Measurements from ENCODE around the gene TACC2. TPM values are rescaled to one million over a fixed set of nuclear protein-coding genes. Genes with fewer than 3 reads are reported as not detected.

TACC2 gene
- total RNA-seq, 1 donor from 2014 or later: 76.4 TPM

GRCh38 chr10:122277526-122278136 is 288.7 kb downstream of the TACC2 start:
- Histone ChIP-seq H3K4me3 (no peak overlapping the region), H3K27ac (no peak overlapping the region), H3K9me3 (no peaks in the 10 kb centered on the region), H3K4me1 (no peaks in the 10 kb centered on the region), H3K27me3 (no peaks in the 10 kb centered on the region), H3K36me3 (no peaks in the 10 kb centered on the region)
- intact Hi-C loops (cut with DNase I): no loop called here
- peak in 1 of 2 donors; percentile 58 for DNase-seq (ENCODE audit: extremely low spot score in 2 of 2)
- TF ChIP-seq CTCF (IDR thresholded peaks at IDR 0.05) (no peak), POLR2AphosphoS5 (IDR thresholded peaks at IDR 0.05; ENCODE audit: insufficient read depth in 1 of 2, low read depth in 1 of 2) (no peak), POLR2A (IDR thresholded peaks at IDR 0.05) (no peak)

- intact Hi-C loops (cut with DNase I): no loop called here
- no peak overlapping the region for H3K4me3 ChIP-seq
- DNase-seq (ENCODE audit: extremely low spot score in 2 of 2): no peak
Observed at GRCh38 chr10:122279725-122280141, 290.8 kb downstream of the TACC2 start.

GRCh38 chr10:122280156-122280555 is 291.2 kb downstream of the TACC2 start:
- no peaks in the 10 kb centered on the region for H3K36me3 ChIP-seq
- no peak overlapping the region for H3K27ac ChIP-seq
- H3K9me3 ChIP-seq: no peaks in the 10 kb centered on the region
- no peaks in the 10 kb centered on the region for H3K27me3 ChIP-seq
- intact Hi-C loops (cut with DNase I): no loop called here
- no peak for DNase-seq (ENCODE audit: extremely low spot score in 2 of 2)
- H3K4me1 ChIP-seq: no peaks in the 10 kb centered on the region
- H3K4me3 ChIP-seq: no peak overlapping the region
- TF ChIP-seq CTCF (IDR thresholded peaks at IDR 0.05) (no peak), POLR2A (IDR thresholded peaks at IDR 0.05) (no peak), POLR2AphosphoS5 (IDR thresholded peaks at IDR 0.05; ENCODE audit: insufficient read depth in 1 of 2, low read depth in 1 of 2) (no peak)

More at GRCh38 chr10:122279725-122280141, 290.8 kb downstream of the TACC2 start:
- H3K4me1 ChIP-seq: no peaks in the 10 kb centered on the region
- H3K27ac ChIP-seq: no peak overlapping the region
- TF ChIP-seq POLR2AphosphoS5 (IDR thresholded peaks at IDR 0.05; ENCODE audit: insufficient read depth in 1 of 2, low read depth in 1 of 2) (no peak), CTCF (IDR thresholded peaks at IDR 0.05) (no peak), POLR2A (IDR thresholded peaks at IDR 0.05) (no peak)
- no peaks in the 10 kb centered on the region for H3K9me3 ChIP-seq
- H3K27me3 ChIP-seq: no peaks in the 10 kb centered on the region
- H3K36me3 ChIP-seq: no peaks in the 10 kb centered on the region

- Histone ChIP-seq H3K27ac (no peak overlapping the region), H3K4me1 (no peaks in the 10 kb centered on the region), H3K36me3 (no peaks in the 10 kb centered on the region), H3K9me3 (no peaks in the 10 kb centered on the region), H3K4me3 (no peak overlapping the region), H3K27me3 (no peaks in the 10 kb centered on the region)
- no peak for DNase-seq (ENCODE audit: extremely low spot score in 2 of 2)
- intact Hi-C loops (cut with DNase I): no loop called here
- TF ChIP-seq CTCF (IDR thresholded peaks at IDR 0.05): no peak
- no peak for TF ChIP-seq POLR2A (IDR thresholded peaks at IDR 0.05)
- no peak for TF ChIP-seq POLR2AphosphoS5 (IDR thresholded peaks at IDR 0.05; ENCODE audit: insufficient read depth in 1 of 2, low read depth in 1 of 2)
Observed at GRCh38 chr10:122281018-122281626, 292.2 kb downstream of the TACC2 start.

GRCh38 chr10:122281751-122282150 is 292.8 kb downstream of the TACC2 start:
- no peaks in the 10 kb centered on the region for H3K9me3 ChIP-seq
- H3K27ac ChIP-seq: no peak overlapping the region
- no peaks in the 10 kb centered on the region for H3K27me3 ChIP-seq
- intact Hi-C loops (cut with DNase I): no loop called here
- TF ChIP-seq POLR2AphosphoS5 (IDR thresholded peaks at IDR 0.05; ENCODE audit: insufficient read depth in 1 of 2, low read depth in 1 of 2): no peak
- no peak for TF ChIP-seq POLR2A (IDR thresholded peaks at IDR 0.05)
- no peak for TF ChIP-seq CTCF (IDR thresholded peaks at IDR 0.05)
- DNase-seq (ENCODE audit: extremely low spot score in 2 of 2): no peak
- no peaks in the 10 kb centered on the region for H3K36me3 ChIP-seq
- H3K4me3 ChIP-seq: no peak overlapping the region
- peaks cover under 1% of the 10 kb centered on the region for H3K4me1 ChIP-seq

All from vagina (tissue), 2 donors.